ENCODE data around the gene ZCCHC17.

ZCCHC17 gene

DNA sequence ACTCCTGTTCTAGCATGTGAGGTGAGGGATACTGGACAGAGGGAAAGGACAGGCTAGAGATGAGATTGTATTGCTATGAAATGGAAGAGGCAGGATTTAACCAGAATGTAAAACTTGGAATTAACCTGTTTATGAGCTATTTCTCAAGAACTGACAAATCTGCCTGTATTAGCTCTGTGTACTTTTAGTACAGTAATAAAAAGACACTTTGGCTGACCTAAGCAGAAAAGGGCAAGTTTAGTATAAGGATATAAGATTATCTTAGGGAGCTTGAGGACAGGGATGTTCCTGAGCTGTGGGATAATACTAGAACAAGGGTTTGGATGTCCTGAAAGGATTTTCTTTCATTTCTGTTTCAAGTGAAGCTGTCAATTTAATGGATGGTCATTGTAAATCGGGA is 11.2 kb downstream of the ZCCHC17 start:
- Histone ChIP-seq H3K9ac (ENCODE audit: low read length) (no peak overlapping the region), H3K27ac (ENCODE audit: low read length) (no peak overlapping the region), H3K36me3 (ENCODE audit: control insufficient read depth, low read depth, low read length) (peaks cover 28% of the 10 kb centered on the region), H3K27me3 (ENCODE audit: control insufficient read depth, insufficient read depth, low read length) (no peaks in the 10 kb centered on the region), H3K4me1 (ENCODE audit: control insufficient read depth, low read depth, low read length) (no peaks in the 10 kb centered on the region), H3K9me3 (ENCODE audit: control insufficient read depth, low read depth, low read length) (no peaks in the 10 kb centered on the region), H3K4me3 (ENCODE audit: low read length) (no peak overlapping the region)

DNA sequence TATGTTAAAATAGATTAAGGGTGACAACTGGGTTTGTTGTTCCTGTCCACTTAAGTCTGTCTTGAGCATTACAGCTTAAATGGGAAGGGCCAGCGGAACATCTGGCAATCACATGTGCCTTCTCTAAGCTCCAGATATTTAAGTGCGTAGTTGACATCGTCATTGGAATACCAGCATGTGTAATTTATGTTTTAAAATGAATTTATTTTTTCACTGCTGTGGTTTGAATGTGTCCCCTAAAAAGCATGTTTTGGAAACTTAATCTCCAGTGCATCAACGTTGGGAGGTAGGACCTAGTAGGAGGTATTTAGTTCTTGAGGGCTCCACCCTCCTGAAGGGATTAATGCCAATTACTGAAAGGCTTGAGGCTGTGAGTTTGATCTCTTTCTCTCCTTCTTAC is 13.4 kb downstream of the ZCCHC17 start:
- H3K4me3 ChIP-seq (ENCODE audit: low read length) = no peak overlapping the region
- H3K4me1 ChIP-seq (ENCODE audit: control insufficient read depth, low read depth, low read length) = no peaks in the 10 kb centered on the region
- no peak overlapping the region for H3K27ac ChIP-seq (ENCODE audit: low read length)
- H3K27me3 ChIP-seq (ENCODE audit: control insufficient read depth, insufficient read depth, low read length) = no peaks in the 10 kb centered on the region
- no peak overlapping the region for H3K9ac ChIP-seq (ENCODE audit: low read length)
- H3K36me3 ChIP-seq (ENCODE audit: control insufficient read depth, low read depth, low read length) = peaks cover 43% of the 10 kb centered on the region
- H3K9me3 ChIP-seq (ENCODE audit: control insufficient read depth, low read depth, low read length) = no peaks in the 10 kb centered on the region

- Histone ChIP-seq H3K36me3 (ENCODE audit: control insufficient read depth, low read depth, low read length) (peaks cover 62% of the 10 kb centered on the region), H3K4me1 (ENCODE audit: control insufficient read depth, low read depth, low read length) (no peaks in the 10 kb centered on the region), H3K27me3 (ENCODE audit: control insufficient read depth, insufficient read depth, low read length) (no peaks in the 10 kb centered on the region), H3K9me3 (ENCODE audit: control insufficient read depth, low read depth, low read length) (no peaks in the 10 kb centered on the region), H3K9ac (ENCODE audit: low read length) (no peak overlapping the region), H3K27ac (ENCODE audit: low read length) (no peak overlapping the region), H3K4me3 (ENCODE audit: low read length) (no peak overlapping the region)
Observed at GRCh38 chr1:31315902-31316301, 19.1 kb downstream of the ZCCHC17 start.

- Histone ChIP-seq H3K27ac (ENCODE audit: low read length) (no peak overlapping the region), H3K9ac (ENCODE audit: low read length) (no peak overlapping the region), H3K27me3 (ENCODE audit: control insufficient read depth, insufficient read depth, low read length) (no peaks in the 10 kb centered on the region), H3K4me1 (ENCODE audit: control insufficient read depth, low read depth, low read length) (no peaks in the 10 kb centered on the region), H3K4me3 (ENCODE audit: low read length) (no peak overlapping the region), H3K36me3 (ENCODE audit: control insufficient read depth, low read depth, low read length) (peaks cover 47% of the 10 kb centered on the region), H3K9me3 (ENCODE audit: control insufficient read depth, low read depth, low read length) (no peaks in the 10 kb centered on the region)
Observed at GRCh38 chr1:31318146-31318545, 21.3 kb downstream of the ZCCHC17 start.

DNA sequence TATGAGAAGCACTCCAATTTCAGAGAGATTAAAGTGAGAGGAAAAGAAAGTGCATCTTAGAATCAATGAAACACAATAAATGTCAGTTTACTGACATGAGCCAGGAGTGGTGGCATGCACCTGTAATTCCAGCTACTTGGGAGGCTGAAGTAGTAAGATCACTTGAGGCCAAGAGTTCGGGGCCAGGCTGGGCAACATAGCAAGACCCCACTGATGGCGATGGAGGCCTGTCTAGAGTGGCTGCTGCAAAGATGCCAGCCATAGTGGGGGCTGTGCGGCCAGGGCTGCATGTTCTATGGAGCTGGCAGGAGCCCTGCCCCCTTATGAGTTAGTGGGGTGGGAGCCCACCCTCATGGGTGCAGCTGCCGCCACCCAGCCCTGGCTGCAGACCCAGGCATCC is 27.3 kb downstream of the ZCCHC17 start:
- H3K9me3 ChIP-seq (ENCODE audit: control insufficient read depth, low read depth, low read length) = no peaks in the 10 kb centered on the region
- H3K27ac ChIP-seq (ENCODE audit: low read length) = no peak overlapping the region
- H3K4me3 ChIP-seq (ENCODE audit: low read length) = no peak overlapping the region
- no peak overlapping the region for H3K9ac ChIP-seq (ENCODE audit: low read length)
- peaks cover 7% of the 10 kb centered on the region for H3K36me3 ChIP-seq (ENCODE audit: control insufficient read depth, low read depth, low read length)
- no peaks in the 10 kb centered on the region for H3K4me1 ChIP-seq (ENCODE audit: control insufficient read depth, low read depth, low read length)
- no peaks in the 10 kb centered on the region for H3K27me3 ChIP-seq (ENCODE audit: control insufficient read depth, insufficient read depth, low read length)

GRCh38 chr1:31324992-31325391 is 28.2 kb downstream of the ZCCHC17 start:
- Histone ChIP-seq H3K36me3 (ENCODE audit: control insufficient read depth, low read depth, low read length) (peaks cover 5% of the 10 kb centered on the region), H3K27ac (ENCODE audit: low read length) (no peak overlapping the region), H3K27me3 (ENCODE audit: control insufficient read depth, insufficient read depth, low read length) (no peaks in the 10 kb centered on the region), H3K4me3 (ENCODE audit: low read length) (no peak overlapping the region), H3K9ac (ENCODE audit: low read length) (no peak overlapping the region), H3K4me1 (ENCODE audit: control insufficient read depth, low read depth, low read length) (no peaks in the 10 kb centered on the region), H3K9me3 (ENCODE audit: control insufficient read depth, low read depth, low read length) (no peaks in the 10 kb centered on the region)

GRCh38 chr1:31326461-31326860 is 29.6 kb downstream of the ZCCHC17 start:
- no peak overlapping the region for H3K4me3 ChIP-seq (ENCODE audit: low read length)
- H3K4me1 ChIP-seq (ENCODE audit: control insufficient read depth, low read depth, low read length) = no peaks in the 10 kb centered on the region

DNA sequence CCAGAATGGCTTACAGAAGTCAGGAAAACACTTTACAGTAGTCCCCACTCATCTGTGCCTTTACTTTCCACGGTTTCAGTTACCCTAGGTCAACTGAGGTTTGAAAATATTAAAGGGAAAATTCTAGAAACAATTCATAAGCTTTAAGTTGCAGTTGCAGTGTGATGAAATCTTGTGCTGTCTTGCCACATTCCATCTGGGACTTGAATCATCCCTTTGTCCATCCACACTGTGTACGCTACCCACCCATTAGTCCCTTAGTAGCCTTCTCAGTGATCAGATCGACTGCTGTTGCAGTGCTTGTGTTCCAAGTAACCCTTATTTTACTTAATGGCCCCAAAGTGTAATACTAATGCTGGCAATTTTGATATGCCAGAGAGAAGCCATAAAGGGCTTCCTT is 30.5 kb downstream of the ZCCHC17 start:
- no peaks in the 10 kb centered on the region for H3K4me1 ChIP-seq (ENCODE audit: control insufficient read depth, low read depth, low read length)
- no peak overlapping the region for H3K27ac ChIP-seq (ENCODE audit: low read length)
- no peaks in the 10 kb centered on the region for H3K27me3 ChIP-seq (ENCODE audit: control insufficient read depth, insufficient read depth, low read length)
- H3K9me3 ChIP-seq (ENCODE audit: control insufficient read depth, low read depth, low read length) = no peaks in the 10 kb centered on the region
- no peak overlapping the region for H3K9ac ChIP-seq (ENCODE audit: low read length)
- H3K36me3 ChIP-seq (ENCODE audit: control insufficient read depth, low read depth, low read length) = no peaks in the 10 kb centered on the region
- no peak overlapping the region for H3K4me3 ChIP-seq (ENCODE audit: low read length)

More at GRCh38 chr1:31326461-31326860, 29.6 kb downstream of the ZCCHC17 start:
- H3K9ac ChIP-seq (ENCODE audit: low read length) = no peak overlapping the region
- no peaks in the 10 kb centered on the region for H3K9me3 ChIP-seq (ENCODE audit: control insufficient read depth, low read depth, low read length)
- no peak overlapping the region for H3K27ac ChIP-seq (ENCODE audit: low read length)
- H3K27me3 ChIP-seq (ENCODE audit: control insufficient read depth, insufficient read depth, low read length) = no peaks in the 10 kb centered on the region
- no peaks in the 10 kb centered on the region for H3K36me3 ChIP-seq (ENCODE audit: control insufficient read depth, low read depth, low read length)

DNA sequence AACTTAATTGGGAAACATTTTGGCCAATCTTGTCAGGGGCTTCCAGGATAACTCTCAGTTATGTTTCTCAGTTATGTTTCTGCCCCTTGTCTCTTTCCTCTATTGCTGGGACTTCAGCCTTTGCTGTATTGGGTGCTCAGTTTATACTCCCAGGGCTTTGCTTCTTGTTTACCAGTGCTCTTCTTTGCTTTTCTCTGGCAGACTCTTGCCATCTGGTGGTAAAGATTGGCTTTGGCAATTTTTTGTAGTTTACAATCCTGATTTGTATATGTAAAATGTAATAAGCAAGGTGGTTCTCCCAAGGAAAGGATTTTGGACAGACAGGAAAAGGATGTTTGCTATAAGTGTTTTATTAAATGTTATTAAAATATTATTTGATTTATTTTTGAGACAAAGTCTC is 38.2 kb downstream of the ZCCHC17 start:
- Histone ChIP-seq H3K36me3 (ENCODE audit: control insufficient read depth, low read depth, low read length) (peaks cover 15% of the 10 kb centered on the region), H3K27ac (ENCODE audit: low read length) (no peak overlapping the region), H3K4me1 (ENCODE audit: control insufficient read depth, low read depth, low read length) (no peaks in the 10 kb centered on the region), H3K9ac (ENCODE audit: low read length) (no peak overlapping the region), H3K9me3 (ENCODE audit: control insufficient read depth, low read depth, low read length) (no peaks in the 10 kb centered on the region), H3K27me3 (ENCODE audit: control insufficient read depth, insufficient read depth, low read length) (no peaks in the 10 kb centered on the region), H3K4me3 (ENCODE audit: low read length) (no peak overlapping the region)

DNA sequence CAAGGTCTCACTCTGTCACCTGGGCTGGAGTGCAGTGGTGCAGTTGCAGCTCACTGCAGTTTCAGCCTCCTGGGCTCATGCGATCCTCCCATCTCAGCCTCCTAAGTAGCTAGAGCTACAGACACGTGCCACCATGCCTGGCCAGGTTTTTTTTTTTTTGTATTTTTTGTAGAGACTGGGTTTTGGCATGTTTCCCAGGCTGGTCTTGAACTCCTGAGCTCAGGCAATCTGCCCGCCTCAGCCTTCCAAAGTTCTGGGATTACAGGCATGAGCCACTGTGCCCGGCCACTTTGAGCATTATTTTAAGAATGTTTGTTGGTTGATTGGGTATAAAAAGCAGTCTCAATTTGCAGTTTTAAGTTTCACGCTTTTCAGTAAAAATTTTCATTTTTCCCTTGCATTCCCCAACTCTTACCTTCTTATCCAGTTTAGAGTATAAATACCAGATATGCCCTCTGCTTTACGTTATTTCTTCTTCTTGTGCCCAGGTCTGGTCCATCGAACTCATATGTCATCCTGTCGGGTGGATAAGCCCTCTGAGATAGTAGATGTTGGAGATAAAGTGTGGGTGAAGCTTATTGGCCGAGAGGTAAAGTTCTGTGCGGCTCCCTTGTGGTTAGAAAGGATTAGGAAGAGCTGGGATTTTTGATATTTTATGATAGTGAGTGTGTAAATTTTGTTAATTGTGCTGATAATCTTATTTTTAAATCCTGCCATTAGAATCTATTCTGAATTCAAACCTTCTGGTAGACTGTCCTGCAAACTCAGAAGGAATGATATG is 40.0 kb downstream of the ZCCHC17 start:
- Histone ChIP-seq H3K9ac (ENCODE audit: low read length) (no peak overlapping the region), H3K4me1 (ENCODE audit: control insufficient read depth, low read depth, low read length) (no peaks in the 10 kb centered on the region), H3K4me3 (ENCODE audit: low read length) (no peak overlapping the region), H3K36me3 (ENCODE audit: control insufficient read depth, low read depth, low read length) (peaks cover 15% of the 10 kb centered on the region), H3K9me3 (ENCODE audit: control insufficient read depth, low read depth, low read length) (no peaks in the 10 kb centered on the region), H3K27me3 (ENCODE audit: control insufficient read depth, insufficient read depth, low read length) (no peaks in the 10 kb centered on the region), H3K27ac (ENCODE audit: low read length) (no peak overlapping the region)

DNA sequence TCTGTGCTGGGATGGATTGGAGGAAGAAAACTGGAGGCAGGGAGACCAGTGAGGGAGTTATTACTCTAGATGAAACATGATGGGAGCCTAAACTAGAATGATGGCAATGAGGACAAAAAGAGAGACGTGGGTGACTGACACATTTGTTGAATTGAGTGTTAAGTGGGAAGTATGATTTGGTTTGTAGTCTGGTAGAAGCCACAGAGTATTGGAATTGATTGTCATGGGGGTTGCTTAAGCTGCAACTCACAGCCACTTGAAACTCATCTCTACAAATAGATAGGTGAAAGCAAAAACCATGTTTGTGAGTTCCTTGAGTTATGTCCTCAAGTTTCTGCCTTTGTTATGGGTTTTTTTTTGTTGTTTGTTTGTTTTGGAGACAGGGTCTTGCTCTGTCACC is 47.7 kb downstream of the ZCCHC17 start:
- H3K4me3 ChIP-seq (ENCODE audit: low read length) = no peak overlapping the region
- no peaks in the 10 kb centered on the region for H3K4me1 ChIP-seq (ENCODE audit: control insufficient read depth, low read depth, low read length)
- no peaks in the 10 kb centered on the region for H3K27me3 ChIP-seq (ENCODE audit: control insufficient read depth, insufficient read depth, low read length)
- no peaks in the 10 kb centered on the region for H3K9me3 ChIP-seq (ENCODE audit: control insufficient read depth, low read depth, low read length)
- peaks cover 22% of the 10 kb centered on the region for H3K36me3 ChIP-seq (ENCODE audit: control insufficient read depth, low read depth, low read length)
- no peak overlapping the region for H3K9ac ChIP-seq (ENCODE audit: low read length)
- H3K27ac ChIP-seq (ENCODE audit: low read length) = no peak overlapping the region

- H3K36me3 ChIP-seq (ENCODE audit: control insufficient read depth, low read depth, low read length) = peaks cover 24% of the 10 kb centered on the region
- no peak overlapping the region for H3K27ac ChIP-seq (ENCODE audit: low read length)
- H3K4me1 ChIP-seq (ENCODE audit: control insufficient read depth, low read depth, low read length) = no peaks in the 10 kb centered on the region
Observed at GRCh38 chr1:31345635-31346034, 48.8 kb downstream of the ZCCHC17 start.

More at GRCh38 chr1:31345635-31346034, 48.8 kb downstream of the ZCCHC17 start:
- Histone ChIP-seq H3K27me3 (ENCODE audit: control insufficient read depth, insufficient read depth, low read length) (no peaks in the 10 kb centered on the region), H3K9me3 (ENCODE audit: control insufficient read depth, low read depth, low read length) (no peaks in the 10 kb centered on the region), H3K9ac (ENCODE audit: low read length) (no peak overlapping the region), H3K4me3 (ENCODE audit: low read length) (no peak overlapping the region)

All from iPS-18a (cell line).